Lung (tissue), 12 donors: ENCODE results near the gene KRTAP1-4. TPM values are rescaled to one million over a fixed set of nuclear protein-coding genes. Genes with fewer than 3 reads are reported as not detected.

ENCODE experiments used
- ATAC-seq: fragments of 200-7000 bp; cut with Tn5 transposase; one replicate; pipeline ENCODE4 v1.9.1; 2020; ENCODE audit warnings: moderate number of reproducible peaks; ENCODE audit not compliant: insufficient read depth, low FRiP score
- DNase-seq, 3 donors: peaks; one replicate each; pipeline ENCODE4 v3.0.0-alpha.2; 2013 to 2017
- H3K27ac ChIP-seq, 2 donors: one replicate each; pipeline ENCODE4 v1.5.1; 2013; ENCODE audit warnings: mild to moderate bottlenecking in 2 of 2, moderate library complexity in 2 of 2, control low read depth in 1 of 2, inconsistent platforms in 1 of 2, low read depth in 1 of 2, low read length in 1 of 2
- H3K27me3 ChIP-seq, 3 donors: one replicate each; pipeline ENCODE4 v1.5.1; 2013; ENCODE audit warnings: low read length in 2 of 3; ENCODE audit not compliant: control insufficient read depth in 3 of 3, insufficient read depth in 3 of 3
- H3K36me3 ChIP-seq, 4 donors: one replicate each; pipeline ENCODE4 v1.5.1; 2013; ENCODE audit warnings: low read length in 4 of 4, mild to moderate bottlenecking in 1 of 4, moderate library complexity in 1 of 4; ENCODE audit not compliant: control insufficient read depth in 4 of 4, insufficient read depth in 4 of 4
- H3K4me1 ChIP-seq, 5 donors: one replicate each; pipeline ENCODE4 v1.5.1; 2013; ENCODE audit warnings: low read length in 5 of 5, mild to moderate bottlenecking in 2 of 5, moderate library complexity in 1 of 5; ENCODE audit not compliant: control insufficient read depth in 5 of 5, insufficient read depth in 5 of 5
- H3K4me3 ChIP-seq: one replicate; pipeline ENCODE4 v1.5.1; 2013; ENCODE audit warnings: mild to moderate bottlenecking, control low read depth, moderate library complexity
- H3K9ac ChIP-seq, 2 donors: one replicate each; pipeline ENCODE4 v1.5.1; 2013; ENCODE audit warnings: low read length in 2 of 2, control low read depth in 1 of 2; ENCODE audit not compliant: insufficient read depth in 1 of 2
- H3K9me3 ChIP-seq, 4 donors: one replicate each; pipeline ENCODE4 v1.5.1; 2013; ENCODE audit warnings: low read length in 3 of 4, mild to moderate bottlenecking in 1 of 4, moderate library complexity in 1 of 4; ENCODE audit not compliant: control insufficient read depth in 4 of 4, insufficient read depth in 3 of 4
- WGBS, 2 donors: extraction: QIAGEN DNeasy Blood & Tissue Kit; methylation state at CpG; one replicate each; pipeline ENCODE4 v1.1.7; 2013; 5-methylcytosine and 5-hydroxymethylcytosine counted together
- polyA plus RNA-seq, 2 donors: library from polyadenylated mRNA; stranded (reverse); fragments of 200-250 nt; gene quantifications; one replicate each; pipeline ENCODE4 v1.2.1, GENCODE V29; 2013
- total RNA-seq, 2 donors: library from RNA; depleted of rRNA in 1 of 2; stranded (reverse); fragments of >200 nt in 1 of 2; gene quantifications; one replicate each; pipeline ENCODE4 v1.2.1, GENCODE V29; 2014 to 2021
- TF ChIP-seq, protein P1 (sequence below): IDR thresholded peaks from 2 replicates; pipeline ENCODE4 v1.5.1; 2012; ENCODE audit warnings: mild to moderate bottlenecking; ENCODE audit errors: control extremely low read depth, extremely low read depth
- donor health status: control.
- donor health status: control.
- donor health status: Bipolar disorder and iron deficiency.
- donor health status: healthy.
- donor health status: DM: yes; HTN: yes; CAD: no.

KRTAP1-4 gene
- total and polyA plus RNA-seq, 4 donors = not detected

GRCh38 chr17:41019415-41019814 is 10.6 kb downstream of the KRTAP1-4 start:
- Histone ChIP-seq H3K4me1 (no peaks in the 10 kb centered on the region), H3K9me3 (peaks cover 0 to 4% (median 1%) of the 10 kb centered on the region in 4 donors), H3K4me3 (no peak overlapping the region), H3K27me3 (no peaks in the 10 kb centered on the region), H3K27ac (no peak overlapping the region), H3K9ac (no peak overlapping the region), H3K36me3 (no peaks in the 10 kb centered on the region)
- 94 to 96% methylated on average over 3 of the region's 3 CpGs for WGBS, 2 donors
- ATAC-seq = no peak
- TF ChIP-seq, protein P1, sequence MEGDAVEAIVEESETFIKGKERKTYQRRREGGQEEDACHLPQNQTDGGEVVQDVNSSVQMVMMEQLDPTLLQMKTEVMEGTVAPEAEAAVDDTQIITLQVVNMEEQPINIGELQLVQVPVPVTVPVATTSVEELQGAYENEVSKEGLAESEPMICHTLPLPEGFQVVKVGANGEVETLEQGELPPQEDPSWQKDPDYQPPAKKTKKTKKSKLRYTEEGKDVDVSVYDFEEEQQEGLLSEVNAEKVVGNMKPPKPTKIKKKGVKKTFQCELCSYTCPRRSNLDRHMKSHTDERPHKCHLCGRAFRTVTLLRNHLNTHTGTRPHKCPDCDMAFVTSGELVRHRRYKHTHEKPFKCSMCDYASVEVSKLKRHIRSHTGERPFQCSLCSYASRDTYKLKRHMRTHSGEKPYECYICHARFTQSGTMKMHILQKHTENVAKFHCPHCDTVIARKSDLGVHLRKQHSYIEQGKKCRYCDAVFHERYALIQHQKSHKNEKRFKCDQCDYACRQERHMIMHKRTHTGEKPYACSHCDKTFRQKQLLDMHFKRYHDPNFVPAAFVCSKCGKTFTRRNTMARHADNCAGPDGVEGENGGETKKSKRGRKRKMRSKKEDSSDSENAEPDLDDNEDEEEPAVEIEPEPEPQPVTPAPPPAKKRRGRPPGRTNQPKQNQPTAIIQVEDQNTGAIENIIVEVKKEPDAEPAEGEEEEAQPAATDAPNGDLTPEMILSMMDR = no peak
- no peak for DNase-seq

GRCh38 chr17:41018541-41018940 is 11.5 kb downstream of the KRTAP1-4 start:
- TF ChIP-seq, protein P1 = no peak
- no peak overlapping the region for H3K27ac ChIP-seq
- peaks cover 0 to 4% (median 1%) of the 10 kb centered on the region in 4 donors for H3K9me3 ChIP-seq
- H3K9ac ChIP-seq = no peak overlapping the region
- H3K4me3 ChIP-seq = no peak overlapping the region
- 29 to 73% methylated on average over 3 of the region's 3 CpGs for WGBS, 2 donors
- ATAC-seq (no peak), DNase-seq (no peak)
- no peaks in the 10 kb centered on the region for H3K4me1 ChIP-seq
- no peaks in the 10 kb centered on the region for H3K36me3 ChIP-seq
- H3K27me3 ChIP-seq = no peaks in the 10 kb centered on the region

GRCh38 chr17:41016578-41017215 is 13.3 kb downstream of the KRTAP1-4 start:
- Histone ChIP-seq H3K36me3 (no peaks in the 10 kb centered on the region), H3K4me1 (no peaks in the 10 kb centered on the region), H3K27ac (no peak overlapping the region), H3K4me3 (no peak overlapping the region), H3K9me3 (peaks cover 0 to 3% (median 0%) of the 10 kb centered on the region in 4 donors), H3K9ac (no peak overlapping the region), H3K27me3 (no peaks in the 10 kb centered on the region)
- ATAC-seq = no peak
- TF ChIP-seq, protein P1 = no peak
- 81 to 82% methylated on average over 13 of the region's 13 CpGs for WGBS, 2 donors
- no peak for DNase-seq

DNA sequence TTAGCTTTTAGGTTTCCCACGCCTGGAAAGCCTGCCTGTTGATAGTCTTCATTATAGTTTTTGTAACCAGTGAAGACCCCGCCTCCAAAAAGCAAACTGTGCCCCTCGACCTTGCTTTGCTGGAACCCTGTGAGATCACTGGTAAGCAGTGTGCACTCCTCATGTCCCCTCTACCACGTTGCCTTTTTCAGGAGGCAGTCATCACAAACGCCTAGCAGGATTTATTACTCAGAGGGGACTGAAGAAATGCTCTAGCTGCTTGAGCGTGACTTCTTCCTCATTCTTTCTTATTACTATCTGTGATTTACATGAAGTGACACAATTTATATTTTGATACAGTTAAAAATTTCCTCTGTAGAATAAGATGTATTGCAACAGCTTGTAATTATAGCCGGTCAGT is 14.5 kb downstream of the KRTAP1-4 start:
- H3K4me3 ChIP-seq = no peak overlapping the region
- H3K4me1 ChIP-seq = no peaks in the 10 kb centered on the region
- no peaks in the 10 kb centered on the region for H3K27me3 ChIP-seq
- ATAC-seq = no peak
- H3K9ac ChIP-seq = no peak overlapping the region
- H3K36me3 ChIP-seq = no peaks in the 10 kb centered on the region
- TF ChIP-seq, protein P1 = no peak
- 71 to 74% methylated on average over 7 of the region's 7 CpGs for WGBS, 2 donors
- peaks cover 0 to 3% (median 0%) of the 10 kb centered on the region in 4 donors for H3K9me3 ChIP-seq
- no peak overlapping the region for H3K27ac ChIP-seq
- no peak for DNase-seq
